GM18951 (cell line): ENCODE measurements around the gene KCTD11.
"Not testable (repeated sequence)": the region's sequence is repeated elsewhere in the genome, so short reads cannot be mapped to it uniquely, and the experiment has no call there.

ENCODE experiments used
- POLR2A ChIP-seq: IDR thresholded peaks from 4 replicates; pipeline ENCODE4 v1.6.1; 2011; ENCODE audit warnings: mild to moderate bottlenecking; ENCODE audit not compliant: insufficient read length, insufficient read depth; ENCODE audit errors: extremely low read depth
- in situ Hi-C: fragments of 300-500 bp; cut with MboI; formaldehyde crosslinking; loops from one replicate; pipeline ENCODE4 v1.12.0; 2022; ENCODE audit warnings: low sequenced_read_pairs, mixed read lengths, inconsistent platforms; ENCODE audit not compliant: unreplicated experiment

Gene KCTD11

DNA sequence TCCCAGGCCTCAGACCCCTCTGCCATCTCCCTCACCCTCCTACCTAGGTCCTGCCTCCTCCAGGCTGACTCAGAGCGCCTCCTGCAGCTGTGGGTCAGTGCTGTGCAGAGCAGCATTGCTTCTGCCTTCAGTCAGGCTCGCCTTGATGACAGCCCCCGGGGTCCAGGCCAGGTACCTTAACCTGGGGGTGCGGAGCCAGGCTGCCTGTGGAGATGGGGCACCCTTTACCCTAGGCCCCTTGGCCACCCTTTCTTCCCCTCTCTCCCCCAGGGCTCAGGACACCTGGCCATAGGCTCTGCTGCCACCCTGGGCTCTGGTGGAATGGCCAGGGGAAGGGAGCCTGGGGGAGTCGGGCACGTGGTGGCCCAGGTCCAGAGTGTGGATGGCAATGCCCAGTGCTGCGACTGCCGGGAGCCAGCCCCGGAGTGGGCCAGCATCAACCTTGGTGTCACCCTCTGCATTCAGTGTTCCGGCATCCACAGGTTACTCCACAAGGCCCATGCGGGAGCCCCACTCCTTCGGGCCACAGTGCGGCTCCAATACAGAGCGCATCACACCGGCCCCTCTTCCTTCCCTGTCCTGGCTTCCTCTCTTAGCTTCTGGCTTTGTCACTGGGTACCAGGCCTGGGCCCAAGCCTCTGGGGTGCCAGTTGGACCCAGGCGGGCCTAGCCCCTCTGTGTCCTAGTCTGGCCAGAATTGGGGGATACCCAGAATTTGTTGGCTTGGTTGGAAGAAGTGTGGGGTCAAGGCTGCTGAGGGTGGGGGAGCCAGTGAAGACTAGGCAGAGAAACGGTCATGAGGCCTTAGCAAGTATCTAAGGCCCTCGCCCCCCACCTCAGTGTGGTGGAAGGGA is 5.0 kb upstream of the KCTD11 start:
- TF ChIP-seq POLR2A, result no peak
- in situ Hi-C loops, result no loop called here

DNA sequence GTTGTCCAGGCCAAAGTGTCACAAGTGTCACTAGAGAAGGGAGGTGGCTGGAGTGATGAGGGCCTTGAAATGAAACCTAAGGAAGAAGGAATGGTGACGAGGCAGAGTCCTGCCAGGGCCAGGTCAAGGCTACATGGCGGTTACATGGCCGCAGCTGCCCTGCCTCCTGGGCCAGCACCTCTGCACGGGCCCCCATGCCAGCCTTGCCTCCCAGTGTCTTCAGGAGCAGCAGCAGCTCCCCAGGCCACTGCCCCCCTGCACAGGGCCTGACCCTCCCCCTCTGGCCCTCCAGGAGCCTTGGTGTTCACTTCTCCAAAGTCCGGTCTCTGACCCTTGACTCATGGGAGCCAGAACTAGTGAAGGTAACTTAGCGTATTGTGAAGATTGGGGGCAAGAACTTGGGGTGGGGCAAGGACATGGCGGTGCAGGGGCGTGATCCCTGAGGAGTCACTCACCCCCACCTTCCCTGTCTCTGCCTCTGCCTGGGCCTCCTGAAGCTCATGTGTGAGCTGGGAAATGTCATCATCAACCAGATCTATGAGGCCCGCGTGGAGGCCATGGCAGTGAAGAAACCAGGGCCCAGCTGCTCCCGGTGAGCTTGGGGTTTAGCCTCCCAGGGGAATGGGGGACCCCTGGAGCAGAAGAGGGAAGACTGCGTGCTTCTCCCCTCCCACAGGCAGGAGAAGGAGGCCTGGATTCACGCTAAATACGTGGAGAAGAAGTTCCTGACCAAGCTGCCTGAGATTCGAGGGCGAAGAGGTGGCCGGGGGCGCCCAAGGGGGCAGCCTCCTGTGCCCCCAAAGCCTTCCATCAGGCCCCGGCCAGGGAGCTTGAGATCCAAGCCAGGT is 4.1 kb upstream of the KCTD11 start:
- no peak for TF ChIP-seq POLR2A
- in situ Hi-C loops, result no loop called here

DNA sequence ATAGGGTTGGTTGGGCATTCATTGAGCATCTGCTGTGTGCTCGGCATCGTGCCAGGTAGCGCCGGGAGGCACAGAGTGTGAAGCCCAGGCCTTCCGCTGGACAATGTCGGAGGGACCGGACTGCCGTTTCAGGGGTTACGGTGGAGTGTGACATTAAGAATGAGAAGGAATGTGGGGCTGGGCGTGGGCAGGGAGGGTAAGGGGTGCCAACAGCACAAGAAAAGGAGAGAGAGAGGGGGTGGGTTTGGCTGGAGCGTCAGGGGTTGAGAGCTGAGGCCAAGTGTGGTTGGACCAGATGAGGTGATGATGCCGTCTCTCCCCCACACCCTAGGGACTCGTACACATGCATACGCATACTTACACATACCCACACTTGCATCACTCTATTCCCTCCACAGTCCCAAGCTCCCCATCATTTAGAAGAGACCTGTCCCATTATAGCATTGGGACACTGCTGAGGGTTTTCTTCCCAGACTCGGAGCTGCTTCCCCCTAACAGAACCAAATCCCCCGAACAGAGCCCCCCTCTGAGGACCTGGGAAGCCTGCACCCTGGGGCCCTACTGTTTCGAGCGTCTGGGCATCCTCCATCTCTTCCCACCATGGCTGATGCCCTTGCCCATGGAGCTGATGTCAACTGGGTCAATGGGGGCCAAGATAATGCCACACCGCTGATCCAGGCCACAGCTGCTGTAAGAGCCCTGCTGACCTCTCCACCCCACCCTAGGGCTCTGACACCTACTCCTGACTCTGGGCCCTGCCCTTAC is 3.3 kb upstream of the KCTD11 start:
- in situ Hi-C loops, result no loop called here
- TF ChIP-seq POLR2A, result no peak

DNA sequence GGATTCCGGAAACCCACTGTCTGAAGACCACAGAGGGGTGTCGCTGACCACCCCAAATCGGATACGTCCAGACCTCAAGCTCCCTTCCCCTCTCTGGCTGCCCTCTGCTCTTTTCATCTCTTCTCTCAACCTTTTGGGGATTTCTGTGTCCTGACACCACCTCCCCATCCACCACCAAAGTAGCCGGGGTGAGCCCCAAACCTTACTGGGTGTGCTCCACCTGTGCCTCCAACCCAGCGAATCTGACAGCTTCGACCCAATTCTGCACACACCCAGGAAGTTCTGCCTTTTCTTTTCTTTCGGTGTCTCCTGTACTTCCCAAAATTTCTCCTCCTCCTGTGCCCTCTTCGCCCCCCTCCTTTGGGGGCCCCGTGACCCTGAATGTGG is 534 bp downstream of the KCTD11 start:
- no peak for TF ChIP-seq POLR2A
- in situ Hi-C loops, result no loop called here

DNA sequence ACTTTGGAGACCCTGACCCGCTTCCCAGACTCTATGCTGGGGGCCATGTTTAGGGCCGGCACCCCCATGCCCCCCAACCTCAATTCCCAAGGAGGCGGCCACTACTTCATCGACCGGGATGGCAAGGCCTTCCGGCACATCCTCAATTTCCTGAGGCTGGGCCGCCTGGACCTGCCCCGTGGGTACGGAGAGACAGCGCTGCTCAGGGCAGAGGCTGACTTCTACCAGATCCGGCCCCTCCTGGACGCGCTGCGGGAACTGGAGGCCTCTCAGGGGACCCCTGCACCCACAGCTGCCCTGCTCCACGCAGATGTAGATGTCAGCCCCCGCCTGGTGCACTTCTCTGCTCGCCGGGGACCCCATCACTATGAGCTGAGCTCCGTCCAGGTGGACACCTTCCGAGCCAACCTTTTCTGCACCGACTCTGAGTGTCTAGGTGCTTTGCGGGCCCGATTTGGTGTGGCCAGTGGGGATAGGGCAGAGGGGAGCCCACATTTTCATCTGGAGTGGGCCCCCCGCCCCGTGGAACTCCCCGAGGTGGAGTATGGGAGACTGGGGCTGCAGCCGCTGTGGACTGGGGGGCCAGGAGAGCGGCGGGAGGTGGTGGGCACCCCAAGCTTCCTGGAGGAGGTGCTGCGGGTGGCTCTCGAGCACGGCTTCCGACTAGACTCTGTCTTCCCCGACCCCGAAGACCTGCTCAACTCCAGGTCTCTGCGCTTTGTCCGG is 1.1 kb downstream of the KCTD11 start:
- in situ Hi-C loops, result no loop called here
- no peak for TF ChIP-seq POLR2A

DNA sequence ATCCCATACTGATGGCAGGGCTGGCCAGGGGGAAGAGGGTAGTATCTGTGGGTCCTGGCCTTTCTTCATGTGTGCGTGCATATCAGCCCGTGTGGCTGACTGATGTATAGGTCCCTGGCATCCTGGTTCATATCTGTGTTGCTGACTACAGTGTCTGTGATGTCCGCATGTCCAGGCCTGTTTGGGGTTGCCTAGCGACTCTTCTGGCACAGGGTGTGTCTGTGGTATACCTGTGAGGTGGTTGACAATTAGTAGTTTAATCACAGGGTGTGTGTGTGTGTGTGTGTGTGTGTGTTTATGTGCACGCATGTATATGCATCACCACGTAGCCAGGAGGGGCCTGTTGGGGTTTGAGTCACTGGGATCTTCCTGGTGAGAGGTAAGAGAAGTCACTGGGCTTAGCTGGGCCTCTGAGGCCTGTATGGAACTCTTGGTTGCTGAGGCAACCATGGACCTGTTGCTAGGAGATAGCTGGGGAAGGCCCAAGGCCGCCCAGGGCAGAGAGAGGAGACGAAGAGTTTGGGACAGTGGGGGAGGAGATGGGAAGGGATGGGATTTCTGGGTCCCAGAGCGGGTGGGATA is 2.4 kb downstream of the KCTD11 start:
- TF ChIP-seq POLR2A, result no peak
- in situ Hi-C loops, result no loop called here

DNA sequence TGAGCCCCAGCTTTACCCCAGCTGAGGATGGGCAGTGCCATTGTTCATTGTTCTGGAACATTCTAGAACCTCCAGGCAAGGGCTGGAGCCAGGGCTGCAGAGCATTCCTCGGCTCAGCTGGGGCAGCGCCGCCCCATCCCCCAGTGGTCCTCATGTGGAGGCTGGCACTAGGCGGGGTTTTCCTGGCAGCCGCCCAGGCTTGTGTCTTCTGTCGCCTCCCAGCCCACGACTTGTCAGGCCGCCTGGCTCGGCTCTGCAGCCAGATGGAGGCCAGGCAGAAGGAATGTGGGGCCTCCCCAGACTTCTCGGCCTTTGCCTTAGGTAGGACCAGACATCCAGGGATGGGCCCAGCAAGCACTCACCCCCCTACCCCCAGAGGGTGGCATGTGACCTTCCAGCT is 3.1 kb downstream of the KCTD11 start, which contains the start of gene TMEM95:
TMEM95 (plus strand) TSS at position 104 of the 400 bp plus-strand sequence; CDS start at position 153, 49 bp downstream.
- in situ Hi-C loops, result no loop called here
- TF ChIP-seq POLR2A, result no peak

DNA sequence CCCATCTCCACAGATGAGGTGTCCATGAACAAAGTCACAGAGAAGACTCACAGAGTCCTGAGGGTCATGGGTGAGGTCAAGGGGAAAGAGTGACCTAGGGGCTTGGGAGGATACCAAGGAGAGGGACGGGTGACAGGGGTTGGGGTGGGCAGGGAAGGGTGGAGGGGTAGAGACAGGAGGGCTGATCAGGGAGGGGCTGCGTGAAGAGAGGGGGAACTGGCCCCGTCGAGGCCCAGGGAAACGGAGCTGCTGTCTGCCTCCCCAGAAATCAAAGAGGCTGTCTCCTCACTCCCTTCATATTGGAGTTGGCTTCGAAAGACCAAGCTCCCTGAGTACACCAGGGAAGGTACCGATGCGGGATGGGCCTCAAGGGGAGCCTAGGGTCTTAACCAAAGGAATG is 3.6 kb downstream of the KCTD11 start:
- in situ Hi-C loops, result no loop called here
- TF ChIP-seq POLR2A, result no peak

DNA sequence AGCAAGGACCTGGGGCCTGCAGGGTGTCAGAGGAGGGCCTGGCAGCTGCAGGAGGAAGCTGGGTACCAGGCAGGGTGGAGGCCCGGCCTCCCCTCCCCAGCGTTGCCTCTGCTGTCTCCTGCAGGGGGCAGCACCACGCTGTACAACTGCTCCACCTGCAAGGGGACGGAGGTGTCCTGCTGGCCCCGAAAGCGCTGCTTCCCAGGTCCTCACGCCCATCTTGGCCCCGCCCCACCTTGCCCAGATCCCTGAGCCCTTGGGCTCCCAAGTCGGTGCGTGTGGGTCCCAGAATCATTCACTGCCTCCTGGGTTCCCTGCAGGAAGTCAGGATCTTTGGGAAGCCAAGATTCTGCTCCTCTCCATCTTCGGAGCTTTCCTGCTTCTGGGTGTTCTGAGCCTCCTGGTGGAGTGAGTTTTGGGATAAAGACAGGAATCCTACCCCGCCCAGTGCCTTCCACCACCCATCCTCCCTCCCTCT is 4.1 kb downstream of the KCTD11 start:
- no peak for TF ChIP-seq POLR2A
- in situ Hi-C loops, result no loop called here

DNA sequence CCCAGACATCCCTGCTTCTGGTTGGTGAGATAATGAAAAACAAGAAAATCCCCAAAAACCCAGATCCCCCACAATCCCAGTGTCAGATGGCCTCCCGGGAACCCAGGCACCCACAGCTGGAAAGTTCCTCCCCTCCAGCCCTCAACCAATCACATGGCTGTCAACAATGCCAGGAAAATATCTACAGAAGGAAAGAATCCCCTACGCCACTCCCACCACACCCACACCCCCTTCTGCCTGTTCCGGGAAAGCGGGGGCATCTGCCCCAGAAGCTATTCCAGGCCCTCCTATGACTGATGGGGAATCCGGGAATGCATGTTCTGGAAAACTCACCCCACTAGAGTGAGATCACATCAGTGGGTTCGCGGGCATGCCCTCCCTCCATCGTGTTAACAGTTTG is 4.8 kb downstream of the KCTD11 start:
- no peak for TF ChIP-seq POLR2A
- in situ Hi-C loops, result no loop called here

DNA sequence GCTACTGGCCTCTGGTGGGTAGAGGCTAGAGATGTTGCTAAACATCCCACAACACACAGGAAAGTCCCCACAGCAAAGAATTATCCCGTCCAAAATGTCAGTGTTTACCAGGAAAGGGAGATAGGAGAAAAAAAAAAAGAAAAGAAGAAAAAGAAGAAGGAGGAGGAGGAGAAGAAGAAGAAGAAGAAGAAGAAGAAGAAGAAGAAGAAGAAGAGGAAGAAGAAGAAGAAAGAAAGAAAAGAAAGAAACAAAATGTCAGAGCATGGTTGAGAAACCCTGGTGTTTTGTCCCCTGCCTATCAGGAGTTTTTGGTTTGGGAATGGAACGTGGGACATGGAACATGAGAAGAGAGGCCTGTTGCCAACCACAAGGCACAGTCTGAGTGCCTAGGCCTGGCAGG is 5.4 kb downstream of the KCTD11 start:
- in situ Hi-C loops, result no loop called here
- TF ChIP-seq POLR2A, result no peak

DNA sequence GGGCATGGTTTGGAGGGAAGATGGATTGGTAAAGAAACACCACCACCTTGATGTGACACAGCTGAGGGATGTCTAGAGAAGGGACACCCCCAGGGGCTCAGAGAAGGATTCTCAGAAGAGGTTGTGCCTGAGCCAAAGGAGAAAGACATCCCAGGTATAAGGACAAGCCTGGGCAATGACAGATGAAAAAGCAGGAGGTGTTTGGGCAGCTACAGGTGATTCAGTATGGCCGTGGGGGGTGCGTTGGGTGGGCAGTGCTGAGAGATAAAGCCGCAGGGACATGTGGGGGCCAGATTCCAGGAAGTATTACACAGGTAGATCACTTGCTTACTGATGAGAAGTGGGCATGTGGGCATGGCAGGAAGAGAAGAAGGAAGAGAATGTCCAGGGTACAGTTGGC is 9.9 kb downstream of the KCTD11 start:
- no peak for TF ChIP-seq POLR2A
- in situ Hi-C loops, result no loop called here

DNA sequence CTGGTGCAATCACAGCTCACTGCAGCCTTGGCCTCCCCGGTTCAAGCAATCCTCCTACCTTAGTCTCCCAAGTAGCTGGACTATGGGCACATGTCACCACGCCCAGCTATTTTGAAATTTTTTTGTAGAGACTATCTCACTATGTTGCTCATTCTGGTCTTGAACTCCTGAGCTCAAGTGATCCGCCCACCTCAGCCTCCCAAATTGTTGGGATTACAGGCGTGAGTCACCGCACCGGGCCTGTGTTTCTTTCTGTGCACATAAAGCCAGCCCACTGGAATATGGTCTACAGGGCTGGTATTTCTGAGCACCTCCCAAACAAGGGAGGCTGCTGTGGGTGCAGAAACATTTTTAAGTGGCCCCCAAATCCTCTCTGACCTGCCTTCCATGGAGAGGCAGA is 11.3 kb downstream of the KCTD11 start:
- in situ Hi-C loops, result no loop called here
- TF ChIP-seq POLR2A, result no peak

DNA sequence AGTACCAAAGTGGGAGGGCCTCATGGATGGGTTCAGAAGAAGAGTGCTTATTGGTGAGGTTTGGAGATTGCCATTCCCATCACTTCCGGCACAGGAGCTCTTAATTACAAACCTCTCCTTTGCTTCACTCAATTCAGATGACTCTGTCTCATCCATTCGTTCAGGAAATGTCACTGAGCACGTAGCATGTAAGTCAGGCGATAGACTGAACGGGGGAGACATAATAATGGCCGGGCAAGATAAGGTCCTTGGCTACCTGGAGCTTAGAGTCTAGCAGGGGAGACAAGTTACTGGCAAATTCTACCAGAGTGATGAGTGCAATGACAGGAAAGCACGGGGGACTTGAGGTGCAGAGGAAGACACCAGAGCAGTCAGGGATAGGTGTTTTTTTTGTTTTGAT is 14.0 kb downstream of the KCTD11 start:
- in situ Hi-C loops, result not testable (repeated sequence)
